ENCODE measurements around the gene B3GNT7. TPM values are rescaled to one million over a fixed set of nuclear protein-coding genes. Genes with fewer than 3 reads are reported as not detected.
"Not testable (repeated sequence)": the region's sequence is repeated elsewhere in the genome, so short reads cannot be mapped to it uniquely, and the experiment has no call there.

B3GNT7 gene
- total RNA-seq, 1 donor from 2014 or later = 0.64 TPM

- H3K36me3 ChIP-seq = no peaks in the 10 kb centered on the region
- no peak for TF ChIP-seq CTCF (IDR thresholded peaks at IDR 0.05)
- DNase-seq (ENCODE audit: low spot score in 2 of 2) = no peak
- no peaks in the 10 kb centered on the region for H3K27me3 ChIP-seq
- no peaks in the 10 kb centered on the region for H3K9me3 ChIP-seq
- intact Hi-C loops (cut with DNase I) = no loop called here
- H3K4me1 ChIP-seq = no peaks in the 10 kb centered on the region
- H3K4me3 ChIP-seq = no peak overlapping the region
- H3K27ac ChIP-seq = no peak overlapping the region
These were observed 33.6 kb downstream of the B3GNT7 start for GRCh38 chr2:231429152-231429551.

- no peak for DNase-seq (ENCODE audit: low spot score in 2 of 2)
- Histone ChIP-seq H3K4me1 (no peaks in the 10 kb centered on the region), H3K27me3 (no peaks in the 10 kb centered on the region), H3K36me3 (no peaks in the 10 kb centered on the region), H3K4me3 (no peak overlapping the region), H3K9me3 (no peaks in the 10 kb centered on the region), H3K27ac (no peak overlapping the region)
- TF ChIP-seq CTCF (IDR thresholded peaks at IDR 0.05) = no peak
- intact Hi-C loops (cut with DNase I) = no loop called here
These were observed 34.4 kb downstream of the B3GNT7 start for GRCh38 chr2:231429901-231430300.

- DNase-seq (ENCODE audit: low spot score in 2 of 2); H3K4me1 ChIP-seq; H3K36me3 ChIP-seq; intact Hi-C loops (cut with DNase I); H3K4me3 ChIP-seq; H3K9me3 ChIP-seq; H3K27me3 ChIP-seq; H3K27ac ChIP-seq: not testable (repeated sequence)
These were observed 34.9 kb downstream of the B3GNT7 start for GRCh38 chr2:231430437-231430836.

- H3K9me3 ChIP-seq = no peaks in the 10 kb centered on the region
- intact Hi-C loops (cut with DNase I) = no loop called here
- no peak overlapping the region for H3K27ac ChIP-seq
- H3K27me3 ChIP-seq = no peaks in the 10 kb centered on the region
- H3K4me3 ChIP-seq = no peak overlapping the region
- TF ChIP-seq CTCF (IDR thresholded peaks at IDR 0.05) = no peak
- no peak for DNase-seq (ENCODE audit: low spot score in 2 of 2)
- no peaks in the 10 kb centered on the region for H3K4me1 ChIP-seq
- no peaks in the 10 kb centered on the region for H3K36me3 ChIP-seq
These were observed 36.1 kb downstream of the B3GNT7 start for GRCh38 chr2:231431606-231432005.

GRCh38 chr2:231433990-231434389, 38.5 kb downstream of the B3GNT7 start:
- no peaks in the 10 kb centered on the region for H3K4me1 ChIP-seq
- H3K4me3 ChIP-seq = no peak overlapping the region
- H3K9me3 ChIP-seq = no peaks in the 10 kb centered on the region
- no peaks in the 10 kb centered on the region for H3K36me3 ChIP-seq
- no peaks in the 10 kb centered on the region for H3K27me3 ChIP-seq
- no peak overlapping the region for H3K27ac ChIP-seq
- intact Hi-C loops (cut with DNase I) = no loop called here
- TF ChIP-seq CTCF (IDR thresholded peaks at IDR 0.05) = no peak
- no peak for DNase-seq (ENCODE audit: low spot score in 2 of 2)

- Histone ChIP-seq H3K4me1 (no peaks in the 10 kb centered on the region), H3K9me3 (no peaks in the 10 kb centered on the region), H3K36me3 (no peaks in the 10 kb centered on the region), H3K4me3 (no peak overlapping the region), H3K27me3 (no peaks in the 10 kb centered on the region), H3K27ac (no peak overlapping the region)
- intact Hi-C loops (cut with DNase I) = no loop called here
- no peak for TF ChIP-seq CTCF (IDR thresholded peaks at IDR 0.05)
- DNase-seq (ENCODE audit: low spot score in 2 of 2) = no peak
These were observed 41.4 kb downstream of the B3GNT7 start for GRCh38 chr2:231436957-231437356.

Data from ascending aorta (tissue), 2 donors.